GM12875 (cell line): ENCODE measurements around the gene ALOX15.

Experiments
- H3K4me3 ChIP-seq: one replicate; pipeline ENCODE4 v1.5.1; 2011; ENCODE audit warnings: low read depth, low read length, control low read depth
- TF ChIP-seq, protein P1 (sequence below): IDR thresholded peaks from 2 replicates; pipeline ENCODE4 v1.5.1; 2011; ENCODE audit warnings: low read depth, mild to moderate bottlenecking, control low read depth, inconsistent platforms, low read length, moderate library complexity, borderline replicate concordance; ENCODE audit not compliant: insufficient read depth

Gene ALOX15

DNA sequence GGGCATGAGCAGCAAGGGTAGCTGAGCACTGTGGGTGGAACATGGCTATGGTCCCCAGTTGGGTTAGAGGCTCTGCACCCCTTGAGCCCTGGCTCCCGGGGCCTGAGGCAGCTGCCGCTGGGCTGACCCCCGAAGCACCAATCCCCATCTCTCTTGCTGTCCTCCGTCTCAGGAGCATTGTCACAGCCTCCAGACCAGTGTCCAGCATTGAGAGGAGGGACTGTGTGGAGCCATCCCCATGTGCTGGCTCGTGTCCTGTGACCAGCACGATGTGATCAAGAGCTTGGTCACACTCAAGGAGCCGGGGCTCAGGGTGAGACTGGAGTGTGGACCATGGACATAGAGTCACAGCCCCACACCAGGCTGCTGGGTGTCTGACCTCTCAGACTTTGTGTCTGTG is 54.3 kb downstream of the ALOX15 start:
- TF ChIP-seq, protein P1, sequence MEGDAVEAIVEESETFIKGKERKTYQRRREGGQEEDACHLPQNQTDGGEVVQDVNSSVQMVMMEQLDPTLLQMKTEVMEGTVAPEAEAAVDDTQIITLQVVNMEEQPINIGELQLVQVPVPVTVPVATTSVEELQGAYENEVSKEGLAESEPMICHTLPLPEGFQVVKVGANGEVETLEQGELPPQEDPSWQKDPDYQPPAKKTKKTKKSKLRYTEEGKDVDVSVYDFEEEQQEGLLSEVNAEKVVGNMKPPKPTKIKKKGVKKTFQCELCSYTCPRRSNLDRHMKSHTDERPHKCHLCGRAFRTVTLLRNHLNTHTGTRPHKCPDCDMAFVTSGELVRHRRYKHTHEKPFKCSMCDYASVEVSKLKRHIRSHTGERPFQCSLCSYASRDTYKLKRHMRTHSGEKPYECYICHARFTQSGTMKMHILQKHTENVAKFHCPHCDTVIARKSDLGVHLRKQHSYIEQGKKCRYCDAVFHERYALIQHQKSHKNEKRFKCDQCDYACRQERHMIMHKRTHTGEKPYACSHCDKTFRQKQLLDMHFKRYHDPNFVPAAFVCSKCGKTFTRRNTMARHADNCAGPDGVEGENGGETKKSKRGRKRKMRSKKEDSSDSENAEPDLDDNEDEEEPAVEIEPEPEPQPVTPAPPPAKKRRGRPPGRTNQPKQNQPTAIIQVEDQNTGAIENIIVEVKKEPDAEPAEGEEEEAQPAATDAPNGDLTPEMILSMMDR = no peak
- no peak overlapping the region for H3K4me3 ChIP-seq

DNA sequence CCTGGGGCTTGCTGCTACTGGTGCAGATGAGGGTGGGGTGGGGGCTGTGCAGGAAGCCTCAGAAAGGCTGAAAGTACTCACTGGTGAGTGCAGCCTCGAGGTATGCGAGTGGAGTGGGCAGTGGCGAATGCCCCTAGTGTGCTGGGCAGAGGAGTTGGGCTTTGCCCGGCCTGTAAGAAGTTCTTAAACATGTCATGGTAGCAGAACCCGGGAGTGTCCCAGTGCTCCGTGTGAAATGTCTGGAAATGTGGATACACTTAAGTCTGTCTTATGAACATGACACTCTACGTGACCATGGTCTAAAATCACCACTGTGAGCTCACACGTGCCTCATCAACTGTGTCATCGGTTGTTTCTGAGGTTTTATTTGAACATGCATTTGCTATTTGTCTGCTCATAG is 55.4 kb downstream of the ALOX15 start:
- no peak overlapping the region for H3K4me3 ChIP-seq
- TF ChIP-seq, protein P1 = no peak

DNA sequence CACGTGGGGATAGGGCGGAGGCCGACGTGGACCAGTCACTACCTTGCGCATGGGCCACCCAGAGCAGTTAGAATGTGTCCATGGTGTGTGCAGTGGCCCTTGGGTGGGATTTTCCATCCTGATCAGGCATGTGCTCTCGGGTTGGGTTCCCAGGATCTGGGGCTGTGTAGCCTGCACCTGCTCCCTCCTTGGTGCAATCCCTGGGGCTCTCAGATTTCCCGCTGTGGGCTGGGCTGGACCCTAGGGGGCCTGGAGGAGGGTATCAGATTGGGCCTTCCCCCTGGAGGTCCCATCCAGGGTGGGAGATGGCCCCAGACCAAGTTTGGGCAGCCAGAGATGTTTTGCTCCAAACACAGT is 55.9 kb downstream of the ALOX15 start:
- H3K4me3 ChIP-seq = no peak overlapping the region
- TF ChIP-seq, protein P1 = no peak

DNA sequence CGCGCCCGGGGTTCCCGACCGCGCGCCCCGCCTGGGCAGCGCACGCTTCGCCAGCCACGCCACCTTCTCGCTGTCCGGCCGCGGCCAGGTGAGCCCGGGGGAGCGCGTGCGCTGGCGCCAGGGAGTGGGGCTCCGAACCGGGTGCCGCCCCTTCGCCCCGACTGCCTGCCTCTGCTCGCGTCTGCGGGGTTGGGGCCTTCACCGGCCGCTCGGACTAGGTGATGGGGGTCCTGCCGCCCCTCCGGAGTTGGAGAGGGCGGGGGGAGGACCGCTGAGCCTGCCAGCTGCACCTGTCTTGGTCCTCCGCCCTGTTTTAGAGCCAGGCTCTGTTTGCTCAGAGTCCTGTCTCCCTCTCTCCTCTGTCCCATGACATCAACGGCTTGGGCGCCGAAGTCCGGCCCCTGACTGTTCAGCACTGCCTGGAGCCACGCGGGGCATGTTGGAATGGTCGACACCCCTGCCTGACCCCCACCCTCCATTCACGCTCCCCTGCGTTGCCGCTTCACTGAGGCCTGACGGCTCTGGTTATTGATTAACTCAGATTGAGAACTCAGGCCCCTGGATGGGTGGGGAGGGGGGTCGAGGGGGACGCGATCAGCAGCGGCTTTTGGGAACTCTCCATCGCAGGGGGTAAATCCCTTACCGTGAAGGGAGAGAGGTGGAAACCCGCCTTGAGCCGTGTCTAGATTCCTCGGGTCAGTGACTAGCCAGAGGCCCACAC is 56.4 kb downstream of the ALOX15 start:
- no peak overlapping the region for H3K4me3 ChIP-seq
- TF ChIP-seq, protein P1 = no peak

DNA sequence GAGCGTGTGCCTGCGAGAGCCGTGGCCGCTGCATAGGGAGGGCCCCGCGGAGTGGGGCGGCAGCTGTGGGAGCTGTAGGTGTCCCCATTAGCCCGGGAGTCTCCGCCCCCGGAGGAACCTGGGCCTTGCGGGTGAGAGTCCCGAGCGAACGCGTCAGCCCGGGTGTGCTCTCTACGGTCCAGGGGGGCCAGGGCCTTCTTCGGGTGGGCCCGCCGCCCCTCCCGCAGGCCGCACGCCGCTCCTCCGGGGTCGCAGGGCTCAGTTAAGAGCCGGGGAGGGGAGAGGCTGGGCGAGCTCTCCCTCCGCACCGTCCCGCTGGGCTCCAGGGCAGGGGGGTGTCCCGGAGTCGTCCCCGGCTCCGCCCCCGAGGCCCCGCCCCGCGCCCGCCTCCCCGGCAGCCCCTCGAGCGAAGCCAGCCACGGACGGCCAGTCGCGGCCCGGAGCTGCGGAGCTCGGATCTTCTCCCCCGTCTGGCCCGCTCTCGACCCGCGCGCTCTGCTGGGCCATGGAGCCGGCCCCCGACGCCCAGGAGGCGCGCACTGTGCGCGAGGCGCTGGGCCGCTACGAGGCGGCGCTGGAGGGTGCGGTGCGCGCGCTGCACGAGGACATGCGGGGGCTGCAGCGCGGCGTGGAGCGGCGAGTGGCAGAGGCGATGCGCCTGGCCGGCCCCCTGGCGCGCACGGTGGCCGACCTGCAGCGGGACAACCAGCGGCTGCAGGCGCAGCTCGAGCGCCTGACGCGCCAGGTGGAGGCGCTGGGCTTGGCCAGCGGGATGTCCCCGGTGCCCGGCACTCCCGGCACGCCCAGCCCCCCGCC is 57.2 kb downstream of the ALOX15 start, which contains the start of gene SMTNL2:
Gene SMTNL2 (plus strand): TSS at position 429 of the 816 bp plus-strand sequence. CDS start 77 bp downstream, at position 506.
- TF ChIP-seq, protein P1 = no peak
- H3K4me3 ChIP-seq = no peak within 1 kb of the TSS

DNA sequence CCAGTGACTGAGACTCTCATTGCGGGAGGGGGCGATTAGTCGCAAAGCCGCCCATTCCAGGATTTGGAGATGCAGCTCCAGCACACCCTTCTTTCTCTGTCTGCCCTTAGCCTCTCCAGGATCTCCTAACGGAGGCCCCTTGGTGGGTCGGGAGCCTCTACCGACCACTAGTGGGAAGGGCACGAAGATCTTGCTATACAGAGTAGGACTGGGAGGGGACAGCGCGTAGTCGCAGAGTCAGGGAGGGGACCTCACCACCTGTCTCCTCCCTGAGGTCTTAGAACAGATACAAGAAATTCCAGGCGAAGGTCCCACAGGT is 57.7 kb downstream of the ALOX15 start:
- no peak overlapping the region for H3K4me3 ChIP-seq
- TF ChIP-seq, protein P1 = no peak

DNA sequence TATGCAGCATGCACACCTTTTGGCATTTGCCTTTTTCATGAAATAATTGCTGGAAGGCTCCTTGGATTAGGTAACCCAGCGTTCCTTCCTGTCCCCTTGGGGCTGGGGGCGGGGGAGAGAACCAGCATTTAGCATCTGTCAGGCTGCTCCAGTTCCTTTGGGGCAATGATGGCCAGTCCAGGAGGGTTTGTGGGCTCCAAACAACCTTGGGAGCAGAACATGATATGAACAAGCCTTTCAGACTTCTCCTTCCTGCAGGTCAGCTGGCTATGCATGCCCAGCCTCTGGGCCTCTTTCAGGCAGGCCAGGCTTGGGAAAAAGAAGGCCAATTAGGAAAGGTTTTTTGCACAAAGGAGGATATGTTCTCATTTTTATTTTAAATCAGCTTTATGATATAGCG is 58.3 kb downstream of the ALOX15 start:
- TF ChIP-seq, protein P1 = no peak
- H3K4me3 ChIP-seq = no peak overlapping the region
